ENCODE measurements around the gene SNRNP40. TPM values are rescaled to one million over a fixed set of nuclear protein-coding genes. Genes with fewer than 3 reads are reported as not detected.

SNRNP40 gene
- total RNA-seq, 1 experiment from 2014 or later, result 288 TPM

DNA sequence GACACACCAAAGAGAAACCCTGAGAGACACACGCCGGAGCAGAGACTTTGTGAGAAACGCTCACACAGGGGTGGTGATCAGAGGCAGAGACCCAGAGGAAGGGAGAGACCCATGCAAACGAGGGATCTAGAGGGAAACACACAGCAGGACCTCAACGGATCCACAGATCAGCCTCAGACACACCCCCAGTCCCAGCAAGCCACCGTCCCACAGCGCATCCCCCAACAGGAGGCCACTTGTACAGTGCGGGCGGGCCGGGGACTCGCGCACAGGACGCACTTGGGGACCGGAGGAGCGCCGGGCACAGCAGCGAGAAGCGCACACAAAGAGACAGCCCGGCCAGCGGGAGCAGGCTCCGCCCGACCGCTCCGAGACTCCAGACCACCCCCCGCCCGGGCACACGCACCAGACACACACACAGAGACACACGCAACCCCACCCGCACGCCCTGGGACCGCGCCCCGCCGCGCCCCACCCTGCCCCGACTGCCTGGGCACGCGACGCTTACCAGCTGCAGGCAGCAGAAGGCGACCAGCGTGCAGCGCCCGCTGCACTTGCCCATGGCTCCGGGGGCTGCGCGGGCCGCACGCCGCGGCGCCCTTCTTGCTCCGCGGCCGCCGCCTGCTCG is 57.5 kb downstream of the SNRNP40 start:
- no peak overlapping the region for H3K27ac ChIP-seq (ENCODE audit: low read length)
- H3K9ac ChIP-seq (ENCODE audit: low read length), result no peak overlapping the region
- no TSS peak for BruUV-seq (replicated peaks)
- H3K4me2 ChIP-seq (ENCODE audit: low read length), result peak overlapping the region; percentile 71
- H2AFZ ChIP-seq (ENCODE audit: low read length), result 0 out of 2 replicates have a peak overlapping the region, but pooled peaks have one; percentile 57
- no peaks in the 10 kb centered on the region for H3F3A ChIP-seq (ENCODE audit: low read length, unreplicated experiment)
- H3K9me3 ChIP-seq (ENCODE audit: low read length), result no peaks in the 10 kb centered on the region
- intact Hi-C loops (cut with micrococcal nuclease), result no loop called here
- CTCF ChIA-PET, result no interaction called here
- no peak for DNase-seq
- no peaks in the 10 kb centered on the region for H3K79me2 ChIP-seq (ENCODE audit: low read length)
- TF ChIP-seq, protein P1, sequence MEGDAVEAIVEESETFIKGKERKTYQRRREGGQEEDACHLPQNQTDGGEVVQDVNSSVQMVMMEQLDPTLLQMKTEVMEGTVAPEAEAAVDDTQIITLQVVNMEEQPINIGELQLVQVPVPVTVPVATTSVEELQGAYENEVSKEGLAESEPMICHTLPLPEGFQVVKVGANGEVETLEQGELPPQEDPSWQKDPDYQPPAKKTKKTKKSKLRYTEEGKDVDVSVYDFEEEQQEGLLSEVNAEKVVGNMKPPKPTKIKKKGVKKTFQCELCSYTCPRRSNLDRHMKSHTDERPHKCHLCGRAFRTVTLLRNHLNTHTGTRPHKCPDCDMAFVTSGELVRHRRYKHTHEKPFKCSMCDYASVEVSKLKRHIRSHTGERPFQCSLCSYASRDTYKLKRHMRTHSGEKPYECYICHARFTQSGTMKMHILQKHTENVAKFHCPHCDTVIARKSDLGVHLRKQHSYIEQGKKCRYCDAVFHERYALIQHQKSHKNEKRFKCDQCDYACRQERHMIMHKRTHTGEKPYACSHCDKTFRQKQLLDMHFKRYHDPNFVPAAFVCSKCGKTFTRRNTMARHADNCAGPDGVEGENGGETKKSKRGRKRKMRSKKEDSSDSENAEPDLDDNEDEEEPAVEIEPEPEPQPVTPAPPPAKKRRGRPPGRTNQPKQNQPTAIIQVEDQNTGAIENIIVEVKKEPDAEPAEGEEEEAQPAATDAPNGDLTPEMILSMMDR (conservative IDR thresholded peaks at IDR 0.05; ENCODE audit: low read depth, low read length), result no peak
- TF ChIP-seq EZH2 (IDR thresholded peaks at IDR 0.05; ENCODE audit: low read length, unreplicated experiment) (no peak), EZH2phosphoT487 (IDR thresholded peaks at IDR 0.05; ENCODE audit: borderline replicate concordance, low read length) (no peak)
- no peaks in the 10 kb centered on the region for H3K9me2 ChIP-seq (replicated peaks; ENCODE audit: low read length)
- H3K4me1 ChIP-seq (ENCODE audit: insufficient read depth, low read length), result no peaks in the 10 kb centered on the region
- peak; percentile 57 for ATAC-seq
- peaks cover 32% of the 10 kb centered on the region for H3K27me3 ChIP-seq (ENCODE audit: low read length)
- H3K36me3 ChIP-seq (ENCODE audit: low read depth, low read length), result no peaks in the 10 kb centered on the region
- peak overlapping the region; percentile 44 for H3K4me3 ChIP-seq (ENCODE audit: low read length)
- POLR2A ChIA-PET (ENCODE audit: unreplicated experiment), result no interaction called here
- no peaks in the 10 kb centered on the region for H4K20me1 ChIP-seq (ENCODE audit: low read length)

DNA sequence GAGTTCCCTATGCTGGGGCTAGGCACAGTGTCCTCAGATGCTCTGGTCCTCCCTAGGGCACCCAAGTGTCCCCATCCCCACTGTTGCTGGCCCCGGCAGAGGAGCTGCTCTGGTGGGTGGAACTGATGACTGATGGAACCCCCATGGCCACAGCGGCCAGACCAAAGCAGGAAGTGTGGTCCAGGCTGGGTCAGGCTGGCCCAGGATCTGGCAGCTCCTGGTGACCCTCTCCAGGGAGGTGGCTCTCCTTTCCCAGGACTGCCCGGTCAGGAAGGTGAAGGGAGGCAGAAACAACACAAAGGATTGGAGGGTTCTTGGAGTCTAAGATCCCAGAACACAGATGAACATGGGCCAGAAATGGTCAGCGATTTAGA is 58.0 kb downstream of the SNRNP40 start:
- ATAC-seq (peak; percentile 11; the same call in 1 of the 2 replicates), DNase-seq (no peak)
- H3K4me1 ChIP-seq (ENCODE audit: insufficient read depth, low read length), result no peaks in the 10 kb centered on the region
- H4K20me1 ChIP-seq (ENCODE audit: low read length), result no peaks in the 10 kb centered on the region
- no peak overlapping the region for H2AFZ ChIP-seq (ENCODE audit: low read length)
- no peaks in the 10 kb centered on the region for H3K9me3 ChIP-seq (ENCODE audit: low read length)
- no peak overlapping the region for H3K4me3 ChIP-seq (ENCODE audit: low read length)
- no peaks in the 10 kb centered on the region for H3K9me2 ChIP-seq (replicated peaks; ENCODE audit: low read length)
- no peaks in the 10 kb centered on the region for H3F3A ChIP-seq (ENCODE audit: low read length, unreplicated experiment)
- ChIA-PET CTCF (no interaction called here), POLR2A (ENCODE audit: unreplicated experiment) (no interaction called here)
- no peaks in the 10 kb centered on the region for H3K36me3 ChIP-seq (ENCODE audit: low read depth, low read length)
- H3K4me2 ChIP-seq (ENCODE audit: low read length), result no peak overlapping the region
- TF ChIP-seq EZH2 (IDR thresholded peaks at IDR 0.05; ENCODE audit: low read length, unreplicated experiment) (no peak), EZH2phosphoT487 (IDR thresholded peaks at IDR 0.05; ENCODE audit: borderline replicate concordance, low read length) (no peak)
- TF ChIP-seq, protein P1 (conservative IDR thresholded peaks at IDR 0.05; ENCODE audit: low read depth, low read length), result no peak
- no peak overlapping the region for H3K9ac ChIP-seq (ENCODE audit: low read length)
- no TSS peak for BruUV-seq (replicated peaks)
- H3K27me3 ChIP-seq (ENCODE audit: low read length), result peaks cover 32% of the 10 kb centered on the region
- no peak overlapping the region for H3K27ac ChIP-seq (ENCODE audit: low read length)
- intact Hi-C loops (cut with micrococcal nuclease), result no loop called here
- no peaks in the 10 kb centered on the region for H3K79me2 ChIP-seq (ENCODE audit: low read length)

DNA sequence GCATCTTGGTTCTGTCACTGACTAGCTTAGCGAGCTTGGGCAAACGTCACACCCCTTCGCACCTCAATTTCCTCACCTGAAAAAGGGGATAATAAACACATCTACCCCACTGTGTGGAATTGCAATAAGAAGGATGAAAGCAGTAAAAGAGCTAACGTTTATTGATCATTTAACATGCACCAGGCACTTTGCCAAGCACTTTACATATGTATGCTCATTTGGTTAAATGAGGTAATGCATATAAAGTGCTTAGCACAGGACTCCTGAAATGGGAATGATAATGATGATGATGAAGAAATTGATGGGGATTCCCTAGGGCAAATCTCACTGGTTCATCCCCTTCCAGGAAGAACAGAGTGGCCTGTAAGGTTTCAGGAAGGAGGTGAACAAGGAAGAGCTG is 61.7 kb downstream of the SNRNP40 start:
- DNase-seq (no peak), ATAC-seq (no peak)
- intact Hi-C loops (cut with micrococcal nuclease), result no loop called here
- ChIA-PET POLR2A (ENCODE audit: unreplicated experiment) (no interaction called here), CTCF (no interaction called here)
- Histone ChIP-seq H3K4me2 (ENCODE audit: low read length) (no peak overlapping the region), H3K4me1 (ENCODE audit: insufficient read depth, low read length) (no peaks in the 10 kb centered on the region), H3K9me2 (replicated peaks; ENCODE audit: low read length) (no peaks in the 10 kb centered on the region), H3K79me2 (ENCODE audit: low read length) (no peaks in the 10 kb centered on the region), H3K27me3 (ENCODE audit: low read length) (peaks cover 20% of the 10 kb centered on the region), H3K9me3 (ENCODE audit: low read length) (no peaks in the 10 kb centered on the region), H4K20me1 (ENCODE audit: low read length) (no peaks in the 10 kb centered on the region), H3K9ac (ENCODE audit: low read length) (no peak overlapping the region), H3K27ac (ENCODE audit: low read length) (no peak overlapping the region), H3K4me3 (ENCODE audit: low read length) (no peak overlapping the region), H3F3A (ENCODE audit: low read length, unreplicated experiment) (no peaks in the 10 kb centered on the region), H3K36me3 (ENCODE audit: low read depth, low read length) (no peaks in the 10 kb centered on the region), H2AFZ (ENCODE audit: low read length) (no peak overlapping the region)
- TF ChIP-seq, protein P1 (conservative IDR thresholded peaks at IDR 0.05; ENCODE audit: low read depth, low read length), result no peak
- TF ChIP-seq EZH2phosphoT487 (IDR thresholded peaks at IDR 0.05; ENCODE audit: borderline replicate concordance, low read length), result no peak
- TF ChIP-seq EZH2 (IDR thresholded peaks at IDR 0.05; ENCODE audit: low read length, unreplicated experiment), result no peak
- no TSS peak for BruUV-seq (replicated peaks)
